KBM-7 (cell line): ENCODE measurements around the gene MPL.

ENCODE experiments used
- DNase-seq: peaks from one replicate; pipeline ENCODE4 v3.0.0-alpha.2; 2015
- in situ Hi-C: fragments of 300-500 bp; cut with MboI; formaldehyde crosslinking; loops from 2 replicates; pipeline ENCODE4 v1.14.3; 2020; ENCODE audit warnings: low sequenced_read_pairs, low pct_unique_long_range_greater_than_20kb, mixed read lengths

MPL gene

DNA sequence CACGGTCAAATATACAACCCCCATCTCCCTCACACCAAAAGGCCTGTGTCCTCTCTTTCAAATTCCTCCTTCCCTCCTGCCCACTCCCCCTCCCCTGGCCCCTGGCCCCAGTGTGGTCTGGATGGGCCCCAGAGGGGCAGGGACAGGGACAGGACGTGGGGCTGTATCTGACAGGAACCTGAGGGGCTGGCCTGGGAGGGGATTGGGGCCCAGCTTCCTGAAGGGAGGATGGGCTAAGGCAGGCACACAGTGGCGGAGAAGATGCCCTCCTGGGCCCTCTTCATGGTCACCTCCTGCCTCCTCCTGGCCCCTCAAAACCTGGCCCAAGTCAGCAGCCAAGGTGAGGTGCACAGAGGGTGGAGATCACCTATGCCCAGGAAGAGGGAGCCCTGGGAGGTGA is at the start of gene MPL:
TSS of gene MPL (plus strand) at position 231 of the 400 bp plus-strand sequence. CDS start at position 262, 31 bp downstream.
- in situ Hi-C loops: no loop called here

DNA sequence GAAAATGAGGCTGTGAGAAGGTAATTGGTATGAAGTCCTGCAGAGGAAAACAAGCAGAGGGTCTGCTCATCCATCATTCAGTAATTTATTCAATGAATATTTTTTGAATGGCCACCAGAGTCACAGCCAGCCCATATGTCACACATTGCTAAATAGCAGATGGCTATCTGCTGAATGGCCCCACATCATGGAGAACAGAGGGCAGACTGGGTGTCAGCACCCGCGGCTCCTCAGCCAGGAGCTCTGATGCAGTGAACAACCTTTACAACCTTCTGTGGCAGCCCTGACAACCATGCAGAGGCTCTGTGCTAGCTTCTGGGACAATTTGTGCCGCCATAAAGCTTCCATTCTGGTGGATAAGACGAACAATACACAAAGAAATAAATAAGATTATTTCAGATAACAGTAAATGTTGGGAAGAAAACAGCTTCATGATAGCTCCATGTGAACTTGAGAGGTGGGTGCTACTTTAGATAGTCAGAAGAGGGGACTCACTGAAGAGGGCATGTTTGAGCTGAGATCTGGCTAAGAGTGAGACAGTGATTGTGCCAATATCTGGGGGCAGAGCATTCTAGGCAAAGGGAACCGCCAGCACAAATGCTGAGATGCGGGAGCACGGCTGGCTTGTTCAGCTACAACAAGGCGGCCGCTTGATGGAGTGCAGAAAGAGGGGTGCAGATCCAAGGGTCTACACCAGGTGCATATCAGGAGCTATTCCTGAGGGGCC is 49.4 kb upstream of the MPL start:
- in situ Hi-C loops: no loop called here
- DNase-seq: no peak

More for the DNA sequence above, at the start of gene MPL:
- DNase-seq: no peak

DNA sequence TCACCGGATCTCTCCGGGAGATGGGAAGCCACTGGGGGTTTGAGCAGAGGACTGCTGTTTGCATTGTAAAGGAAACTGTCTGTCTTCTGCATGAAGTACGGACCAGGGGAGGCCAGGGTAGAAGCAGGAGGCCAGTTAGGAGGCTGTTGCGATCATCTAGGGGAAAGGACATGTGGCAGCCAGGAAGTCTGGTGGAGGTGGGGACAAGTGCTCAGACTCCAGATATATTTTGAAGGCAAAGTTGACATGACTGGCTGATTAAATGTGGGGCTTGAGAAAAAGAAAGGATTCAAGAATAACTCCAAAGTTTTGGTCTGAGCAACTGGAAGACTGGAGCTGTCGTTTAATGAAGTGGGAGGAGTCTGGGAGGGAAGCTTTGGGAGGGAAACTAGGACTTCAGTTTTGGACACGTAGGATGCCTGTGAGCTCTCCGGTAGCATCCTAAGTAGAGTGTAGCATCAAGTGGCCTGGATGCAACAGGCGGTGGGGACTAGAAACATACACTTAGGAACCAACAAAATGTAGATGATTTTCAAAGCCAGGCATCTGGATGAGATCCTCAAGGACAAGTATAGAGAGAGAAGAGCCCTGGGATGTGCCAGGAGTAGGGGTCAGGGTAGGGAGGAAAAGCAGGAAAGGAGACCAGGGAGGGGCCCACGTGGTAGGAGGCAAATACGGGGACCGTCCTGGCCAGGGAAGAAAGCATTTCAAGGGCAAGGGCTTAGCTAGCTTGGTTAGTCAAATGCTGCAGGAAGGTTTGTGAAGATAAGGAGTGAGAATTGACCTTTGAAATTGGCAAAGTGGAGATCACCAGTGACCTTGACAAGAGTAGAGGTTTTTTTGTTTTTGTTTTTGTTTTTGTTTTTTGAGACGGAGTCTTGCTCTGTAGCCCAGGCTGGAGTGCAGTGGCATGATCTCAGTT is 48.6 kb upstream of the MPL start:
- no peak for DNase-seq
- in situ Hi-C loops: no loop called here

DNA sequence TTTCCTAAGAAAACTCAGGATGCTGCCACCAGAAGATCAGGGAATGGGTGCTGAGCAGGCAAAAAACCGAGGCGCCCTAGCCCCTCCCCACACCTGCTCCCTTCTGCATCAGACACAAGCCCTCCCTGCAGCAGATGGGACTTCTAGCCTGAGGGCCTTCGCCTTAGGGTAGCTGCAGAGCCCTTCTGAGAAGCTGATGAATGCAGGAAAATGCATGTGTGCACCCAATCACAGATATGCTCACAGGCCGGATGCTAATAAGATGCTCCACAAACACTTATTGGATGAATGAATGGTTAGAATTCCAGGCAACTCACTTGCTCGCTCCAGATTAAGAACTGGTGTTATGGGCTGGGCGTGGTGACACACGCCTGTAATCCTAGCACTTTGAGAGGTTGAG is 45.4 kb upstream of the MPL start:
- DNase-seq: no peak
- in situ Hi-C loops: no loop called here

DNA sequence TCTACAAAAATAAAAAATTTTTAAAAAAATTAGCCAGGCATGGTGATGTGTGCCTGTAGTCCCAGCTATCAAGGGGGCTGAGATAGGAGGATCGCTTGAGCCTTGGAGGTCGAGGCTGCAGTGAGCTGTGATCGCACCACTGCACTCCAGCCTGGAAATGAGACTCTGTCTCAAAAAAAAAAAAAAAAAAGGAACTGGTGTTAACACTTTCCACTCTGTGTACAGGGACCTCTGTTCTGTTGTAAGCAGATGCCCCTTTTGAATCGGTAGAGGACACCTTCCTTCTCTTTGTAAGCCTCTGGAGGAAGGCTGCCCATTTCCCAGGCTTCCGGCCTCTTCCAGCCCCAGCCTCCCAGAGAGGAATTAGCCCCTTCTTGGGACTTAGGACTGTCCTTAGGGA is 44.9 kb upstream of the MPL start:
- in situ Hi-C loops: no loop called here

DNA sequence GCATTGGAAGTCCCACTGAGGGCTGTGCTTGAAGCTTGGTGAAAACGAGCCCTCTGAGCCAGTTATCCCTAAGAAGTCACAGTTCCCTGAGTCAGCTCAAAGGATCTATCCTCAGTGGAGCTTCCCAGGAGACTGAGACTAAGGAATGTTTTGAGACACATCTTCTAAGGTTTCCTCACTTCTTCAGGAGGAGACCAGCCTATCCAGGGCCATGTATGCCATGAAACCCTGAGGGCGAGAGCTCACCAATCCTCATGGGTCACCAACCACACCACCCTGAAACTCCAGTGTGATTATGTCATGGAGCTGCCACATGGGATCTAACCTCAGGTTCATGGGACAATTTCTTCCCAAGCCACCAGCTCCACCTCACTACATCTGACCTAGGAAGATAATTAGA is 44.4 kb upstream of the MPL start:
- DNase-seq: no peak
- in situ Hi-C loops: no loop called here

More for the DNA sequence above, 44.9 kb upstream of the MPL start:
- peak; percentile 24 for DNase-seq

DNA sequence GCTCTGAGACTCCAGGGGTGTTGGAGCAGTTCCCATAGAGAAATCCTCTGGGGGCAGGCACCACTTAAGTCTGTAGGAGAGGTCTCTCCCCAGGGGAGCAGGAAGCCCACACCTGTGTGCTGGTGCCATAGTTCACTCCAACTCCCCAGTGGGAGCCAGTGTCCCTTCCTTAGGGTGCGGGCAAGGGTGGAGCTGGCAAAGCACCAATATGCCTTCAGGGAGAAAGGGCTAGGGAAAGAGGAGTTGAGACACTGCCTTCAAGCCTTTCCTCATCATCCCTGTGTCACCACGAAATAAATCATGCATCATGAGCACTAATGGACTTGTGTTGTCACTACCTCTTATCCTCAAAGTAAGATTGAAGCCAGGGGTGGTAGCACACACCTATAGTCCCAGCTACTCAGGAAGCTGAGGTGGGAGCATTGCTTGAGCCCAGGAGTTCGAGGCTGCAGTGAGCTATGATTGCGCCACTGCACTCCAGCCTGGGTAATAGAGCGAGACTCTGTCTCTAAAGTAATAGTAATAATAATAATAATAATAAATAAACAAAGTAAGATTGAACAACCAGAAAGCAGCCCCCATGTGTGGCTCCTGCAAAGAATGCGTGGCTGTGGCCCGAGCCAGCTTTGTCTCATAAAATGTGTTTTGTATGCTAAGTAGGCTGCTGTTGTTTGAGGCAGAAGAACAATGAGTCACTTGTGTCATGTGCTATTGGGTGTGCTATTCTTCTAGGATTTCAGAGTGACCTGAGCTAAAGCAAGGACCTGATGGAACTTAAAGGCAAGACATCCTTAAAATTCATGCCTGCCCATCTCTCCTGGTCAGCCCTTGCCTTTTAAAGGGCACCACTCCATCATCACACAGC is 43.5 kb upstream of the MPL start:
- in situ Hi-C loops: no loop called here
- no peak for DNase-seq

DNA sequence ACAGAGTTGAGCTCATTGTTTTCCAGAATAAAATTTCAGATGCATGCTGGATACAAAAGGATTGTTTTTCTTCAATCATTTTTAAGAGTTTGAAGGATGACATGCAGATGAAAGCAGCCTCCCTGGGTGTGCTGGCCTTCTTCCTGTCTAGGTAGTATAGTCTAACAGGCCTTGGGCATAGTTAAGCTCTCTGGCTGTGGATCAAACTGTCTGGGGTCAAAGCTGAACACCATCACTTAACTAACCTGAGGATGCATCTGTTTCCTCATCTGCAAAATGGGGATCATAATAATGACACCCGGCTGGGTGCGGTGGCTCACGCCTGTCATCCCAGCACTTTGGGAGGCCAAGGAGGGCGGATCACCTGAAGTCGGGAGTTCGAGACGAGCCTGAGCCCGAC is 42.9 kb upstream of the MPL start:
- in situ Hi-C loops: no loop called here
- no peak for DNase-seq

DNA sequence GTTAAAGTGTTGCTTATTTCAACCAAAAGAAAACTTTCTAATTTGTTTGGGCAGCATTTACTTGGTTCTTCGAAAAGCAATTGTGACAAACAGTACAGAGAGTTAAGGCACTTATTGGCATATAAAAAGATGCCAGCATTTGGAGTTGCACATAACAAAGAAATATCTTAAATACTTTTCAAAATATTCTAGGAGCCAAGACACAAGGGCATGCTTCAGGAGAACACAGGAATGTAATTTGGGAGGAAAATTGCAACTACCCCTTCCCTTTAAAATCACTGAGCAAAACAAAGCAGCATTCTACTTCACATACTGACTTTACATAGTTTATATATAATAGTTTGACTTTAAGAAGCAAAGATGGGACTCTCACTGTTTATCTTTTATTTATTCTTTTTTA is 41.4 kb upstream of the MPL start:
- no peak for DNase-seq
- in situ Hi-C loops: no loop called here

DNA sequence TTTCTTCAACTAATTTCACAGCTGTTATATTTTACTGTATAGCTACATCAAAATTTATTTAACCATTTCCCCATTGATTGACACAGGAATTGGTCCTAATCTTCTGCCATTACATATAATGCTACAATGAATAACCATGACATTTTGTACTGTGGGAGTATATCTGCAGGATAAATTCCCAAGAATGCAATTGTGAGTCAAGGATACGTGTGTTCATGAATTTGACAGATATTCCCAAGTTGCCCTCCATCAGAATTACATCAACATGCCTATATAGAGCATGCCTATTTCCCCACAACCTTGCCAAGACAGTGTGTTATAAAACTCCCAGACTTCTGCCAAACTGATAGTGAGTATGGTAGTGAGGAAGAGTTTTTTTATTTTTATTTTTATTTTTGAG is 39.6 kb upstream of the MPL start:
- in situ Hi-C loops: no loop called here
- no peak for DNase-seq

DNA sequence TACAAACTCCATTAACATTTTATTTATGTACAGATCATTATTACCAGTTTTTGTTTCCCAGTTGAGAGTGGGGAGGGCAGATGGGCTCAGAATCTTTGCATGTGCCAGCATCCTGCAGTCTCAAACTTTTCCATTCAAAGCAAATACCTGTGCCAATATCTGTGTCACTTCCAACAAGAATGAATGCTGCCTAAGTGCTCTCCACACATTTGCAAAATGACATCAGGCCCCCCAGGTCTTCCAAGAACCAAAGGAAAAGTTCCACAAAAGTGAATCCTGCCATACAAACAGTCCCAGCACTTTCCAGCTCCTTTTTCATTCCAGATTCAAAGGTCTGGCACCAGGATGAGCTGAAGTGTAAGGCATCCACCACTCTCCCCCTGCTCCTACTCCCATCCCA is 38.5 kb upstream of the MPL start:
- DNase-seq: no peak
- in situ Hi-C loops: no loop called here

DNA sequence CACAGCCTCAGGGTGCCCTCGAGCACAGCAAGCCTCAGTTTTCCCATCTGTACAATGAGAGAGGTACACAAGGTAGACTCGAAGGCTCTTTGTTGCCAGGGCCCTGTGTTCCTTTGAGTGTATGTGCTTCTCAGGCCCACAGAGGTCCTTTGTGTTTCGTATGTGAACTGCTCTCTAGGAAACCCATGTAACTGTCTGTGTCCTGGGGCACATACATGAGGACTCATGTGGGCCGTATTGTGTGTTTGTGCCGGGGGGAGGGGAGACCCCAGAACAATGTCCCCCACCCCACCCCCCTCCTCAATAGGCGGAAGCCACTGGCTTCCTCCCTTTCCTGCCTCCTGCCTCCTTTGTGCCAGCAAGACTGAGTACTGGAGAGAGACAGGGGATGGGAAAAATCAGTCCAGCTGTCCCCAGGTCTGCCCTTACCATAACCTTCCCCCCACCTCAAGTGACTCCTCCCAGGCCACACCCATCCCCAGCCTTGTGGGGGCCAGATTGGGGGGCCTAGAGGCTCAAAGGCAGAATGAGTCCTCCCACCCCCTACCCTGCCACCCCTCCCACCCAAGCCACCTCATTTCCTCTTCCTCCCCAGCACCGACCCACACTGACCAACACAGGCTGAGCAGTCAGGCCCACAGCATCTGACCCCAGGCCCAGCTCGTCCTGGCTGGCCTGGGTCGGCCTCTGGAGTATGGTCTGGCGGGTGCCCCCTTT is 37.1 kb upstream of the MPL start, which contains the start of gene TIE1:
TSS of gene TIE1 (plus strand) at position 605 of the 717 bp plus-strand sequence. CDS start at position 695, 90 bp downstream.
- in situ Hi-C loops: no loop called here
- peak; percentile 42 for DNase-seq

DNA sequence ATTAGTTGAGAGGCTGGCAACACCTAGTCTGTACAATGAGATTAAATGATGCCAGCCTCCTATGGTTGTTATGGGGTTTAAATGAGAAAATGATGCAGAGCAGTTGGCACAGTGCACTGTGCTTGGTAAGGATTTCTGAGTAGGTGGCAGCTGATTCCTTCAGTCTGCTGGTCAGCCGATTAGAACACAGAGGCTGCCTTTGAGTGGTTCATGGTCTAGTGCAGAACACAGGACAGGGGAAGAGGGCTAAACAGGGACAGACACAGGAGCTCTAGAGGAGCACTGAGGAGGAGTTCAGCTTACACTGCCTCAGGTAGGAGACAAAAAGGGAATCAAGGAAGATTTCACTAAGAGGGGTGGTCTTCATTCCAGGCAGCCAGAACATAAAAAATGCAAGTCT is 35.4 kb upstream of the MPL start:
- in situ Hi-C loops: no loop called here
- DNase-seq: no peak

DNA sequence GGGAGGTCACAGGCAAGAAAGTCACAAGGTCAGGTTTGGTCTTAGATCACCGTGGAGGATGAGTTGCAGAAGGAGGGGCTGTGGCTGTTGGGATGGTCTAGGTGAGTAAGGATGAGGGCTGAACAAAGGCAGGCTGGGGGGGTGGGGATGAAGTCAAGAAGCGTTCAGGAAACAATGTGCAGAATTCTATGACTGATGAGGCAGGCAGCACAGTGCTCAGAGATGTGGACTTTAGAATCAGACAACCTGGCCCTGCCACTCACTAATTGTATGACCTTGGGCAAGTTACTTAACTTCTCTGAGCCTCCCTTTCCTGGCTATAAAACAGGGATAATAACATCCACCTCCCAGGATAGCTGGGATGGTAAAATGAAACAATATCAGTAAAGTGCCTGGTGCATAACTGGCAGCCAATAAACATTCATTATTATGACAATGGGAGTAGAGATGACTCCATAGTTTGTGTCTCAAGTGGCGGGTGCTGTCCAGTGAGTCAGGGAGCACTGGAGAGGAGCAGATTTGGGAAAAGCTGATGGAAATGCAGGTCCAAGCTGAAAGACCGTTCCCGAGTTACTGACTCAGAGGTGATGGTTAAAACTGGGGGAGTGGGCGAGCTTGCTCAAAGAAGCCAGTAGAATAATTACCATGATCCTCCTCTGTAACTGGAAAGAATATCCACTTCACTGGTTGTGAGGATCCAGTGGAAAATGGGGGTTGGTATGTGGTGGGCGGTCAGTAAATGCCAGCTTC is 34.7 kb upstream of the MPL start:
- no peak for DNase-seq
- in situ Hi-C loops: no loop called here

DNA sequence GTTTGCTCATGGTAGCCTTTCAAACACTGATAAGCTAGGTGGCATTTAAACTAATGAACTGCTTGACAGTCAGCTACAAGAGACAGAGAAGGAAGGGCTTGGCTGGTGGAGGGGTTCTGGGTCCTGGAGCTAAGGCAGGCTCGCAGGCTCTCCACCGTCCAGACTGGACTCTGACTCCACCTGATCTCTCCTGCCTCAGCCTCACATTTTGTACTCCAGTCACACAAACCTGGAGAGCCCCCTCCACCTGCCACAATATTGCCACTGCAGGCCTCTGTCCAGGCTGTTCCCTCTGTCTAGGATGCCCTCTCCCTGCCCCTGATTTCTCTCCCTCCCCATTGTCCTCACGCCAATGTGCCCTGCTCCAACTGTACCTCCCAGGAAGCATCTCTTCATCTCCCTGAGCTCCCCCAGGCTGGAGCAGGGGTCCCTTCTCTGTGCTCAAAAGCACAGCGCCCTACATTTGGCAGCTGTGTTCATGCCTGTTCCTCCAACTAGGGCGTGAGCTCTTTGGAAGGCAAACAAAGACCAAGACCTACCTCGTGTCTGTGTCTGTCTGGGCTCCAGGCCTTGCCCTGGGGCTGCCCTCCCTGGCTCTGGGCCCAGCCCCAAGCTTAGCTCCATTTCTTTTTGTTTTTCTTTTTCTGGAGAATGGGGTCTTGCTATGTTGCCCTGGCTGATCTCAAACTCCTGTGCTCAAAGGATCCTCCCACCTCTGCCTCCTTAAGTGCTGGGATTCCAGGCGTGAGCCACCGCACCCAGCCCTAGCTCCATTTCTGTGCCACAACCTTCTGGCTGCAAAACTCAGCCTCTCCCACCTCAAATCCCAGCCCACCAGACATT is 33.9 kb upstream of the MPL start:
- in situ Hi-C loops: no loop called here
- no peak for DNase-seq

DNA sequence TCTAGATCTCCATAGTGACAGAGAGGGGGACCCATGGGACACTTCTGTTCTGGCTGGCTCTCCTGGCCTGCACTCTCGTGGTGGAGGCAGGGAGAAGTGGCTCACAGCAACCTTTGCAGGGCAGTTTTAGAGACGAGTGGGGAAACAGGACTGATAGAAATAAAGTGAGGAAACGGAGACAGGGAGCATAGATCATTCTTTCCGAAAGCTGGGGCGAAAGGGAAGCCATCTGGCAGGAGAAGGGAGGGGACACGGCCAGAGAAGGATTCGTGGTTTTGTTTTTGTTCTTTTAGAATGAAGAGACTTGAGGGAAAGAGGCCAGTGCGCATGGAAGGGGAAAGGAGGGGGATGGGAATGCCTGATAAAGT is 33.3 kb upstream of the MPL start:
- peak; percentile 5 for DNase-seq
- in situ Hi-C loops: no loop called here

DNA sequence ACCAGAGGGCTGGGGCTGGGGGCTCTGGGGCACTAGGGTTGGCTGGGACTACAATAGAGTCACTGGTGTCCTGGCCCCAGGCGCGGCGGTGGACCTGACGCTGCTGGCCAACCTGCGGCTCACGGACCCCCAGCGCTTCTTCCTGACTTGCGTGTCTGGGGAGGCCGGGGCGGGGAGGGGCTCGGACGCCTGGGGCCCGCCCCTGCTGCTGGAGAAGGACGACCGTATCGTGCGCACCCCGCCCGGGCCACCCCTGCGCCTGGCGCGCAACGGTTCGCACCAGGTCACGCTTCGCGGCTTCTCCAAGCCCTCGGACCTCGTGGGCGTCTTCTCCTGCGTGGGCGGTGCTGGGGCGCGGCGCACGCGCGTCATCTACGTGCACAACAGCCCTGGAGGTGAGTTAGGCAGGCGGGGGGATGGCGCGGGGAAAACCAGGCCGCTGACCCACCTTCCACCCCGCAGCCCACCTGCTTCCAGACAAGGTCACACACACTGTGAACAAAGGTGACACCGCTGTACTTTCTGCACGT is 32.8 kb upstream of the MPL start:
- no peak for DNase-seq
- in situ Hi-C loops: no loop called here
